ENCODE data around the gene NDRG3. TPM values are rescaled to one million over a fixed set of nuclear protein-coding genes. Genes with fewer than 3 reads are reported as not detected.

The NDRG3 gene
- total and polyA plus RNA-seq, 10 of the 15 experiments (the other 5 are each of a cell fraction or from before 2014, with no cell fraction given) = 11.2 to 29.7 (median 14.9) TPM

DNA sequence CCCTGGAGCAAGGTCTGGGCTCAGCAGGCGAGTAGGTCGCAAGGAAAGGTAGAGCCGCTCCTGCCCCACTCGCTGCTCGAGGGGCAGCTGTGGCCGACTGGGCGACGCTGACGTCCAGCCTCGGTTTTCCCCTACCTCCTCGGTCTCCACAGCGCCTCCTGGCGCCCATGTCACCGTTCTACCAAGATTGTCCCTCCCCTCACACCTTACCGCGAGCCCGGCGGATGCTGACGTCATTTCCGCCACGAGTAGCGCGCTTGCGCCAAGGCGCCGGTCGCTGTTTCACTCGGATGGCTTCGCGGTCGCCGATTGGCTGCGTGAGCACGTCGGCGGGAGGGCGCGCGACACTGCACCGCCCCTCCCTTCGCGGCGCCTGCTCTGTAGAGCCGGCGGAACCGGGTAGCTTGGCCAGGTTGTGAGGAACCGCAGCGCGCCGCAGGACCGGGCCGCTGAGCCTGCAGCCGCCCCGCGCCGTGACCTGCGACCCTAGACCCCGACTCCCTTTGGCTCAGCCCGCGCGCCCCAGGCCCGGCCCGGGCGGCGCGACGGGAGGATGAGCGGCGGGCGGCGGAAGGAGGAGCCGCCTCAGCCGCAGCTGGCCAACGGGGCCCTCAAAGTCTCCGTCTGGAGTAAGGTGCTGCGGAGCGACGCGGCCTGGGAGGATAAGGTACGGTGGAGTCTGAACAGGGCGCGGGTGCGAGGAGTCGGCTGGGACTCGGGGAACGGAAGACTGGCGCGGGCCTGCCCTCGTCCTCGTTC lies 140.3 kb downstream of the NDRG3 start, which contains the start of gene RAB5IF (continued):
- TF ChIP-seq, protein P1, sequence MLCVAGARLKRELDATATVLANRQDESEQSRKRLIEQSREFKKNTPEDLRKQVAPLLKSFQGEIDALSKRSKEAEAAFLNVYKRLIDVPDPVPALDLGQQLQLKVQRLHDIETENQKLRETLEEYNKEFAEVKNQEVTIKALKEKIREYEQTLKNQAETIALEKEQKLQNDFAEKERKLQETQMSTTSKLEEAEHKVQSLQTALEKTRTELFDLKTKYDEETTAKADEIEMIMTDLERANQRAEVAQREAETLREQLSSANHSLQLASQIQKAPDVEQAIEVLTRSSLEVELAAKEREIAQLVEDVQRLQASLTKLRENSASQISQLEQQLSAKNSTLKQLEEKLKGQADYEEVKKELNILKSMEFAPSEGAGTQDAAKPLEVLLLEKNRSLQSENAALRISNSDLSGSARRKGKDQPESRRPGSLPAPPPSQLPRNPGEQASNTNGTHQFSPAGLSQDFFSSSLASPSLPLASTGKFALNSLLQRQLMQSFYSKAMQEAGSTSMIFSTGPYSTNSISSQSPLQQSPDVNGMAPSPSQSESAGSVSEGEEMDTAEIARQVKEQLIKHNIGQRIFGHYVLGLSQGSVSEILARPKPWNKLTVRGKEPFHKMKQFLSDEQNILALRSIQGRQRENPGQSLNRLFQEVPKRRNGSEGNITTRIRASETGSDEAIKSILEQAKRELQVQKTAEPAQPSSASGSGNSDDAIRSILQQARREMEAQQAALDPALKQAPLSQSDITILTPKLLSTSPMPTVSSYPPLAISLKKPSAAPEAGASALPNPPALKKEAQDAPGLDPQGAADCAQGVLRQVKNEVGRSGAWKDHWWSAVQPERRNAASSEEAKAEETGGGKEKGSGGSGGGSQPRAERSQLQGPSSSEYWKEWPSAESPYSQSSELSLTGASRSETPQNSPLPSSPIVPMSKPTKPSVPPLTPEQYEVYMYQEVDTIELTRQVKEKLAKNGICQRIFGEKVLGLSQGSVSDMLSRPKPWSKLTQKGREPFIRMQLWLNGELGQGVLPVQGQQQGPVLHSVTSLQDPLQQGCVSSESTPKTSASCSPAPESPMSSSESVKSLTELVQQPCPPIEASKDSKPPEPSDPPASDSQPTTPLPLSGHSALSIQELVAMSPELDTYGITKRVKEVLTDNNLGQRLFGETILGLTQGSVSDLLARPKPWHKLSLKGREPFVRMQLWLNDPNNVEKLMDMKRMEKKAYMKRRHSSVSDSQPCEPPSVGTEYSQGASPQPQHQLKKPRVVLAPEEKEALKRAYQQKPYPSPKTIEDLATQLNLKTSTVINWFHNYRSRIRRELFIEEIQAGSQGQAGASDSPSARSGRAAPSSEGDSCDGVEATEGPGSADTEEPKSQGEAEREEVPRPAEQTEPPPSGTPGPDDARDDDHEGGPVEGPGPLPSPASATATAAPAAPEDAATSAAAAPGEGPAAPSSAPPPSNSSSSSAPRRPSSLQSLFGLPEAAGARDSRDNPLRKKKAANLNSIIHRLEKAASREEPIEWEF (IDR thresholded peaks at IDR 0.05; ENCODE audit: insufficient replicate concordance, low read depth, low read length) = no peak
- TF ChIP-seq, protein P2, sequence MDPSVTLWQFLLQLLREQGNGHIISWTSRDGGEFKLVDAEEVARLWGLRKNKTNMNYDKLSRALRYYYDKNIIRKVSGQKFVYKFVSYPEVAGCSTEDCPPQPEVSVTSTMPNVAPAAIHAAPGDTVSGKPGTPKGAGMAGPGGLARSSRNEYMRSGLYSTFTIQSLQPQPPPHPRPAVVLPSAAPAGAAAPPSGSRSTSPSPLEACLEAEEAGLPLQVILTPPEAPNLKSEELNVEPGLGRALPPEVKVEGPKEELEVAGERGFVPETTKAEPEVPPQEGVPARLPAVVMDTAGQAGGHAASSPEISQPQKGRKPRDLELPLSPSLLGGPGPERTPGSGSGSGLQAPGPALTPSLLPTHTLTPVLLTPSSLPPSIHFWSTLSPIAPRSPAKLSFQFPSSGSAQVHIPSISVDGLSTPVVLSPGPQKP (IDR thresholded peaks at IDR 0.05; ENCODE audit: low read depth, low read length) = peak; percentile 71; the same call in 1 of the 2 replicates
- peak; percentile 70; the same call in 1 of the 2 replicates for TF ChIP-seq ZSCAN29 (IDR thresholded peaks at IDR 0.05)
- no peak; the same call in 1 of the 2 replicates for TF ChIP-seq CHD1 (IDR thresholded peaks at IDR 0.05; ENCODE audit: low read depth, low read length)
- no peak for TF ChIP-seq MYC (IDR thresholded peaks at IDR 0.05; ENCODE audit: insufficient read depth, insufficient read length, insufficient replicate concordance, low read length, severe bottlenecking)
- peak; percentile 61 for TF ChIP-seq RAD21 (IDR thresholded peaks at IDR 0.05; ENCODE audit: insufficient read depth, low read depth, low read length)
- peak in 1 of 2 experiments; percentile 54; a peak in 1 of 4 replicates for TF ChIP-seq EP300 (IDR thresholded peaks at IDR 0.05; ENCODE audit: borderline replicate concordance in 1 of 2, control insufficient read depth in 1 of 2, low read depth in 2 of 2, low read length in 2 of 2)
- peak; percentile 89 for TF ChIP-seq GABPA (IDR thresholded peaks at IDR 0.05; ENCODE audit: low read depth)
- TF ChIP-seq, protein P3, sequence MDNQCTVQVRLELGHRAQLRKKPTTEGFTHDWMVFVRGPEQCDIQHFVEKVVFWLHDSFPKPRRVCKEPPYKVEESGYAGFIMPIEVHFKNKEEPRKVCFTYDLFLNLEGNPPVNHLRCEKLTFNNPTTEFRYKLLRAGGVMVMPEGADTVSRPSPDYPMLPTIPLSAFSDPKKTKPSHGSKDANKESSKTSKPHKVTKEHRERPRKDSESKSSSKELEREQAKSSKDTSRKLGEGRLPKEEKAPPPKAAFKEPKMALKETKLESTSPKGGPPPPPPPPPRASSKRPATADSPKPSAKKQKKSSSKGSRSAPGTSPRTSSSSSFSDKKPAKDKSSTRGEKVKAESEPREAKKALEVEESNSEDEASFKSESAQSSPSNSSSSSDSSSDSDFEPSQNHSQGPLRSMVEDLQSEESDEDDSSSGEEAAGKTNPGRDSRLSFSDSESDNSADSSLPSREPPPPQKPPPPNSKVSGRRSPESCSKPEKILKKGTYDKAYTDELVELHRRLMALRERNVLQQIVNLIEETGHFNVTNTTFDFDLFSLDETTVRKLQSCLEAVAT (IDR thresholded peaks at IDR 0.05) = peak; percentile 80; the same call in 1 of the 2 replicates
- TF ChIP-seq POLR2AphosphoS2 (IDR thresholded peaks at IDR 0.05; ENCODE audit: low read depth, low read length) = peak; percentile 77
- TF ChIP-seq, protein P4, sequence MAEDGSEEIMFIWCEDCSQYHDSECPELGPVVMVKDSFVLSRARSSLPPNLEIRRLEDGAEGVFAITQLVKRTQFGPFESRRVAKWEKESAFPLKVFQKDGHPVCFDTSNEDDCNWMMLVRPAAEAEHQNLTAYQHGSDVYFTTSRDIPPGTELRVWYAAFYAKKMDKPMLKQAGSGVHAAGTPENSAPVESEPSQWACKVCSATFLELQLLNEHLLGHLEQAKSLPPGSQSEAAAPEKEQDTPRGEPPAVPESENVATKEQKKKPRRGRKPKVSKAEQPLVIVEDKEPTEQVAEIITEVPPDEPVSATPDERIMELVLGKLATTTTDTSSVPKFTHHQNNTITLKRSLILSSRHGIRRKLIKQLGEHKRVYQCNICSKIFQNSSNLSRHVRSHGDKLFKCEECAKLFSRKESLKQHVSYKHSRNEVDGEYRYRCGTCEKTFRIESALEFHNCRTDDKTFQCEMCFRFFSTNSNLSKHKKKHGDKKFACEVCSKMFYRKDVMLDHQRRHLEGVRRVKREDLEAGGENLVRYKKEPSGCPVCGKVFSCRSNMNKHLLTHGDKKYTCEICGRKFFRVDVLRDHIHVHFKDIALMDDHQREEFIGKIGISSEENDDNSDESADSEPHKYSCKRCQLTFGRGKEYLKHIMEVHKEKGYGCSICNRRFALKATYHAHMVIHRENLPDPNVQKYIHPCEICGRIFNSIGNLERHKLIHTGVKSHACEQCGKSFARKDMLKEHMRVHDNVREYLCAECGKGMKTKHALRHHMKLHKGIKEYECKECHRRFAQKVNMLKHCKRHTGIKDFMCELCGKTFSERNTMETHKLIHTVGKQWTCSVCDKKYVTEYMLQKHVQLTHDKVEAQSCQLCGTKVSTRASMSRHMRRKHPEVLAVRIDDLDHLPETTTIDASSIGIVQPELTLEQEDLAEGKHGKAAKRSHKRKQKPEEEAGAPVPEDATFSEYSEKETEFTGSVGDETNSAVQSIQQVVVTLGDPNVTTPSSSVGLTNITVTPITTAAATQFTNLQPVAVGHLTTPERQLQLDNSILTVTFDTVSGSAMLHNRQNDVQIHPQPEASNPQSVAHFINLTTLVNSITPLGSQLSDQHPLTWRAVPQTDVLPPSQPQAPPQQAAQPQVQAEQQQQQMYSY (CRISPR knock-in tag; IDR thresholded peaks at IDR 0.05) = no peak; the same call in 1 of the 2 replicates
- TF ChIP-seq, protein P5, sequence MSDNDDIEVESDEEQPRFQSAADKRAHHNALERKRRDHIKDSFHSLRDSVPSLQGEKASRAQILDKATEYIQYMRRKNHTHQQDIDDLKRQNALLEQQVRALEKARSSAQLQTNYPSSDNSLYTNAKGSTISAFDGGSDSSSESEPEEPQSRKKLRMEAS (IDR thresholded peaks at IDR 0.05; ENCODE audit: low read depth, low read length) = peak; percentile 66
- no peak for TF ChIP-seq KLF5 (IDR thresholded peaks at IDR 0.05; ENCODE audit: partially characterized antibody)
- no peak for TF ChIP-seq RAD51 (IDR thresholded peaks at IDR 0.05)
- TF ChIP-seq BACH1 (IDR thresholded peaks at IDR 0.05; ENCODE audit: borderline replicate concordance) = peak; percentile 60
- no peak for TF ChIP-seq SMAD1 (IDR thresholded peaks at IDR 0.05; ENCODE audit: low read depth, partially characterized antibody)
